ENCODE measurements around the gene GLE1.
A peak's percentile ranks its signal among the peaks of the same experiment; 100 is the strongest.

The GLE1 gene, protein sequence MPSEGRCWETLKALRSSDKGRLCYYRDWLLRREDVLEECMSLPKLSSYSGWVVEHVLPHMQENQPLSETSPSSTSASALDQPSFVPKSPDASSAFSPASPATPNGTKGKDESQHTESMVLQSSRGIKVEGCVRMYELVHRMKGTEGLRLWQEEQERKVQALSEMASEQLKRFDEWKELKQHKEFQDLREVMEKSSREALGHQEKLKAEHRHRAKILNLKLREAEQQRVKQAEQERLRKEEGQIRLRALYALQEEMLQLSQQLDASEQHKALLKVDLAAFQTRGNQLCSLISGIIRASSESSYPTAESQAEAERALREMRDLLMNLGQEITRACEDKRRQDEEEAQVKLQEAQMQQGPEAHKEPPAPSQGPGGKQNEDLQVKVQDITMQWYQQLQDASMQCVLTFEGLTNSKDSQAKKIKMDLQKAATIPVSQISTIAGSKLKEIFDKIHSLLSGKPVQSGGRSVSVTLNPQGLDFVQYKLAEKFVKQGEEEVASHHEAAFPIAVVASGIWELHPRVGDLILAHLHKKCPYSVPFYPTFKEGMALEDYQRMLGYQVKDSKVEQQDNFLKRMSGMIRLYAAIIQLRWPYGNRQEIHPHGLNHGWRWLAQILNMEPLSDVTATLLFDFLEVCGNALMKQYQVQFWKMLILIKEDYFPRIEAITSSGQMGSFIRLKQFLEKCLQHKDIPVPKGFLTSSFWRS

GRCh38 chr9:128504485-128505413 is at the start of gene GLE1:
GLE1 (plus strand) TSS chr9:128504719; CDS start chr9:128504806, 87 bp downstream.
- Histone ChIP-seq H3K27me3 (ENCODE audit: control insufficient read depth, insufficient read depth, low read length) (no peaks in the 10 kb centered on the region), H3K4me3 (ENCODE audit: low read depth, low read length) (peak within 1 kb of the TSS; percentile 99), H3K36me3 (ENCODE audit: control insufficient read depth, insufficient read depth, low read length) (no peaks in the 10 kb centered on the region), H3K4me1 (ENCODE audit: control insufficient read depth, insufficient read depth, low read length) (peaks cover 5% of the 10 kb centered on the region), H3K9me3 (ENCODE audit: control insufficient read depth, insufficient read depth, low read length) (no peaks in the 10 kb centered on the region), H3K9ac (ENCODE audit: low read depth, low read length) (peak within 1 kb of the TSS; percentile 85)

DNA sequence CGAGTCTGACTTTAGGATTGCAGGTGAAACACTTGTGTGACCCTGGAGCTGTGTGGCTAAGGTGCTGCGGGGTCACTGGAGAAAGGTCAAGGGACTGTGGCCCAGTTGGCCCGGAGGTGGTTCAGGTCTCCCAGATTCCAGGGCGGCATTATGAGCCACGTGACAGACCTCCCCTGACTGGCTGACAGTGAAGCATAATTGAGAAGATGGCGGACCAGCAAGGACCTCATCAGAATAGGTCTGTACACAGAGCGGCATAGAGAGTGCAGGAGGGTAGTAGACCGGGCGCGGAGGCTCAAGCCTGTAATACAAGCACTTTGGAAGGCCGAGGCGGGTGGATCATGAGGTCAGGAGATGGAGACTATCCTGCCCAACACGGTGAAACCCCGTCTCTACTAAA is 49.5 kb upstream of the GLE1 start:
- Histone ChIP-seq H3K9ac (ENCODE audit: low read depth, low read length) (no peak overlapping the region), H3K4me1 (ENCODE audit: control insufficient read depth, insufficient read depth, low read length) (no peaks in the 10 kb centered on the region), H3K27me3 (ENCODE audit: control insufficient read depth, insufficient read depth, low read length) (peaks cover 30% of the 10 kb centered on the region), H3K9me3 (ENCODE audit: control insufficient read depth, insufficient read depth, low read length) (no peaks in the 10 kb centered on the region), H3K4me3 (ENCODE audit: low read depth, low read length) (no peak overlapping the region), H3K36me3 (ENCODE audit: control insufficient read depth, insufficient read depth, low read length) (no peaks in the 10 kb centered on the region)

DNA sequence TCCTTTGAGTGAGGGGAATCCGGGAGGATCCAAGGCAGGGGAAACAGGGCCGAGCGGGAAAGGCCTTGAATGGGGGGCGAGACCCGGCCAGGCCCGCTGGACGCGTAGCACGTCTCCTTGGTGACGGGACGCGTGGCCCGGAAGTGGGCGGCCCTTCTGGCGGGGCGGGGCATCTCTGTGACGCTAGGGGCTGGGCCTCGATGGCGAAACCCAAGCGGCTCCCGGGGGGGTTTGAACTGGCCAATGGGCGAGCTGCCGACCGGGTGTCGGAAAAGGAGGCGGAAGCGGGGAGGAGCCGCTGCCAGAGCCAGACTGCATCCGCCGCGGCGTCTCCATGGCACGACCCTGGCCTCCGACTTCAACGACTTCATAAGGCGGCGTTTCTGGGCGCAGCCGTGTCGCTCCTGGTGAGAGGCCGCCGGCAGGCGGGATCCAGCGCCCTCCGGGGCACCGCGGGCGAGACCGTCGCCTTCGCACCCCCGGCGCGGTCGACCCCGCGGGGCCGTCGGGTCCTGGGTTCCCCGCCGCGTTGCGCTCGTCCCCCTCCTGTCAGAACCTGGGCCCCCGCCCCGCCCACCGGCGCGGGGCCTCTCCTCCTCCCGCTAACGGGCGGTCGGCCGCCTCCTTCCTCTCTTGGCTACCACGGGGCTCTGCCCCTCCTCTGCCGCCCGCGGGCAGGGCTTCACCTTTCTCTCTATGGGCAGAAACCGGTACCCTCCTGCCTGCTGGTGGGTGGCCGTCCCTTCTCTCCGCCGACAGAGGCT is 48.5 kb upstream of the GLE1 start, which contains the start of gene ODF2:
TSS of gene ODF2 (plus strand) at position 158 of the 764 bp plus-strand sequence. CDS start at position 244, 86 bp downstream.
- H3K27me3 ChIP-seq (ENCODE audit: control insufficient read depth, insufficient read depth, low read length) = peaks cover 40% of the 10 kb centered on the region
- H3K9ac ChIP-seq (ENCODE audit: low read depth, low read length) = no peak within 1 kb of the TSS
- peak within 1 kb of the TSS; percentile 69 for H3K4me3 ChIP-seq (ENCODE audit: low read depth, low read length)
- H3K9me3 ChIP-seq (ENCODE audit: control insufficient read depth, insufficient read depth, low read length) = no peaks in the 10 kb centered on the region
- no peaks in the 10 kb centered on the region for H3K36me3 ChIP-seq (ENCODE audit: control insufficient read depth, insufficient read depth, low read length)
- H3K4me1 ChIP-seq (ENCODE audit: control insufficient read depth, insufficient read depth, low read length) = no peaks in the 10 kb centered on the region

GRCh38 chr9:128456613-128457061 is 47.9 kb upstream of the GLE1 start:
- no peaks in the 10 kb centered on the region for H3K4me1 ChIP-seq (ENCODE audit: control insufficient read depth, insufficient read depth, low read length)
- no peaks in the 10 kb centered on the region for H3K9me3 ChIP-seq (ENCODE audit: control insufficient read depth, insufficient read depth, low read length)
- H3K36me3 ChIP-seq (ENCODE audit: control insufficient read depth, insufficient read depth, low read length) = no peaks in the 10 kb centered on the region
- peak overlapping the region; percentile 69 for H3K4me3 ChIP-seq (ENCODE audit: low read depth, low read length)
- H3K27me3 ChIP-seq (ENCODE audit: control insufficient read depth, insufficient read depth, low read length) = peaks cover 42% of the 10 kb centered on the region
- H3K9ac ChIP-seq (ENCODE audit: low read depth, low read length) = no peak overlapping the region

- H3K9me3 ChIP-seq (ENCODE audit: control insufficient read depth, insufficient read depth, low read length) = no peaks in the 10 kb centered on the region
- H3K36me3 ChIP-seq (ENCODE audit: control insufficient read depth, insufficient read depth, low read length) = no peaks in the 10 kb centered on the region
- no peak overlapping the region for H3K9ac ChIP-seq (ENCODE audit: low read depth, low read length)
- peaks cover 42% of the 10 kb centered on the region for H3K27me3 ChIP-seq (ENCODE audit: control insufficient read depth, insufficient read depth, low read length)
- H3K4me3 ChIP-seq (ENCODE audit: low read depth, low read length) = peak overlapping the region; percentile 69
- H3K4me1 ChIP-seq (ENCODE audit: control insufficient read depth, insufficient read depth, low read length) = no peaks in the 10 kb centered on the region
Observed at GRCh38 chr9:128457207-128457606, 47.3 kb upstream of the GLE1 start.

DNA sequence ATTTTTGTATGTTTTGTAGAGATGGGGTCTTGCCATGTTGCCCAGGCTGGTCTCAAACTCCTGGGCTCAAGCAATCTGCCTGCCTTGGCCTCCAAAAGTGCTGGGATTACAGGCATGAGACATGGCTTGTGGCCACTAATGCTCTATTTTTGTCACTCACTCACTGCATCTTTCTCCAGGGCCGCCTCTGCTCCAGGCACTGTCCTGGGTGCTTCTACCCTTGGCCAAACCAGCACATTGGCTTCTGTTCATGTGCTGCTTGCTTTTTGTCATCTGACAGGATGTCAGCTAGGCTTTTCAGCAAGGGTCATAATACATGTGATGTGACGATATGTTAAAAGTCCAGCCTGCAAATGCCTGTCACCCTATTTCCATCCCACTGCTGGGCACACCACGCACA is 45.5 kb upstream of the GLE1 start:
- Histone ChIP-seq H3K9me3 (ENCODE audit: control insufficient read depth, insufficient read depth, low read length) (no peaks in the 10 kb centered on the region), H3K9ac (ENCODE audit: low read depth, low read length) (no peak overlapping the region), H3K27me3 (ENCODE audit: control insufficient read depth, insufficient read depth, low read length) (peaks cover 41% of the 10 kb centered on the region), H3K4me1 (ENCODE audit: control insufficient read depth, insufficient read depth, low read length) (no peaks in the 10 kb centered on the region), H3K36me3 (ENCODE audit: control insufficient read depth, insufficient read depth, low read length) (no peaks in the 10 kb centered on the region), H3K4me3 (ENCODE audit: low read depth, low read length) (no peak overlapping the region)

- Histone ChIP-seq H3K36me3 (ENCODE audit: control insufficient read depth, insufficient read depth, low read length) (peaks cover 5% of the 10 kb centered on the region), H3K27me3 (ENCODE audit: control insufficient read depth, insufficient read depth, low read length) (no peaks in the 10 kb centered on the region), H3K9me3 (ENCODE audit: control insufficient read depth, insufficient read depth, low read length) (no peaks in the 10 kb centered on the region), H3K9ac (ENCODE audit: low read depth, low read length) (no peak overlapping the region), H3K4me3 (ENCODE audit: low read depth, low read length) (no peak overlapping the region), H3K4me1 (ENCODE audit: control insufficient read depth, insufficient read depth, low read length) (no peaks in the 10 kb centered on the region)
Observed at GRCh38 chr9:128469070-128469469, 35.4 kb upstream of the GLE1 start.

- H3K27me3 ChIP-seq (ENCODE audit: control insufficient read depth, insufficient read depth, low read length) = no peaks in the 10 kb centered on the region
- H3K4me3 ChIP-seq (ENCODE audit: low read depth, low read length) = no peak overlapping the region
- no peaks in the 10 kb centered on the region for H3K9me3 ChIP-seq (ENCODE audit: control insufficient read depth, insufficient read depth, low read length)
- peaks cover 5% of the 10 kb centered on the region for H3K36me3 ChIP-seq (ENCODE audit: control insufficient read depth, insufficient read depth, low read length)
- no peak overlapping the region for H3K9ac ChIP-seq (ENCODE audit: low read depth, low read length)
- H3K4me1 ChIP-seq (ENCODE audit: control insufficient read depth, insufficient read depth, low read length) = no peaks in the 10 kb centered on the region
Observed at GRCh38 chr9:128470560-128470959, 34.0 kb upstream of the GLE1 start.

GRCh38 chr9:128473104-128473503 is 31.4 kb upstream of the GLE1 start:
- H3K9me3 ChIP-seq (ENCODE audit: control insufficient read depth, insufficient read depth, low read length) = no peaks in the 10 kb centered on the region
- H3K4me1 ChIP-seq (ENCODE audit: control insufficient read depth, insufficient read depth, low read length) = no peaks in the 10 kb centered on the region
- H3K9ac ChIP-seq (ENCODE audit: low read depth, low read length) = no peak overlapping the region
- H3K36me3 ChIP-seq (ENCODE audit: control insufficient read depth, insufficient read depth, low read length) = peaks cover 7% of the 10 kb centered on the region
- H3K4me3 ChIP-seq (ENCODE audit: low read depth, low read length) = no peak overlapping the region
- no peaks in the 10 kb centered on the region for H3K27me3 ChIP-seq (ENCODE audit: control insufficient read depth, insufficient read depth, low read length)

- H3K4me3 ChIP-seq (ENCODE audit: low read depth, low read length) = no peak overlapping the region
- no peaks in the 10 kb centered on the region for H3K4me1 ChIP-seq (ENCODE audit: control insufficient read depth, insufficient read depth, low read length)
- H3K27me3 ChIP-seq (ENCODE audit: control insufficient read depth, insufficient read depth, low read length) = no peaks in the 10 kb centered on the region
- no peaks in the 10 kb centered on the region for H3K9me3 ChIP-seq (ENCODE audit: control insufficient read depth, insufficient read depth, low read length)
- peaks cover 7% of the 10 kb centered on the region for H3K36me3 ChIP-seq (ENCODE audit: control insufficient read depth, insufficient read depth, low read length)
- H3K9ac ChIP-seq (ENCODE audit: low read depth, low read length) = no peak overlapping the region
Observed at GRCh38 chr9:128475867-128476266, 28.7 kb upstream of the GLE1 start.

- no peak overlapping the region for H3K9ac ChIP-seq (ENCODE audit: low read depth, low read length)
- no peaks in the 10 kb centered on the region for H3K27me3 ChIP-seq (ENCODE audit: control insufficient read depth, insufficient read depth, low read length)
- no peak overlapping the region for H3K4me3 ChIP-seq (ENCODE audit: low read depth, low read length)
- peaks cover 2% of the 10 kb centered on the region for H3K36me3 ChIP-seq (ENCODE audit: control insufficient read depth, insufficient read depth, low read length)
- H3K4me1 ChIP-seq (ENCODE audit: control insufficient read depth, insufficient read depth, low read length) = no peaks in the 10 kb centered on the region
- H3K9me3 ChIP-seq (ENCODE audit: control insufficient read depth, insufficient read depth, low read length) = no peaks in the 10 kb centered on the region
Observed at GRCh38 chr9:128479262-128479661, 25.3 kb upstream of the GLE1 start.
